SK-N-MC (cell line): ENCODE results near the gene LGALS9B.
"Not testable (repeated sequence)": the region's sequence is repeated elsewhere in the genome, so short reads cannot be mapped to it uniquely, and the experiment has no call there.

Experiments
- EZH2 ChIP-seq: fragments of 200-600 bp; sonication (generic); IDR thresholded peaks from one replicate; pipeline ENCODE4 v1.6.1; 2017; ENCODE audit warnings: antibody characterized with exemption
- POLR2AphosphoS5 ChIP-seq: IDR thresholded peaks from 2 replicates; pipeline ENCODE4 v1.6.1; 2012; ENCODE audit warnings: mild to moderate bottlenecking, low read depth, low read length, borderline replicate concordance

DNA sequence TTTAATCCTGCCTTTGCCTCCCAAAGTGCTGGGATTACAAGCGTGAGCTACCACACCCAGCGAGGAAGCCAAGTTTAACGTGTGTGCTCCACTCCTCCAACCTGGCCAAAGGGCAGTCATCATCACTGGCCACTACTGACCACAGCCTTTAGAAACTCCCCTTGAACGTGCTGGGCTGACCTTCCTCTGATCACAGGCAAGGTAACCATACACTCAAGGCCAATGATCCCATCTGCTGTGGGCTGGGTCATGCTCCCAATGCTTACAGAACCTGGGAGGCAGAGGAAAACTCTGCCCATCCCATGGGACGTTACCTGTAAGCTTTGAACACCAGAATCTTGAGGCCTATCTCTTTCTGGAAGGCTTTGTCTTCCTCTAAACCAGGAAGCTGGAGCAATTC lies 51.9 kb downstream of the LGALS9B start:
- TF ChIP-seq EZH2, POLR2AphosphoS5: not testable (repeated sequence)
